SH-SY5Y (cell line): ENCODE data around the gene FAM83G.

Source experiments
- GATA2 ChIP-seq: IDR thresholded peaks from 2 replicates; pipeline ENCODE4 v1.6.1; 2011; ENCODE audit warnings: mild to moderate bottlenecking, low read depth, low read length
- GATA3 ChIP-seq: IDR thresholded peaks from 2 replicates; pipeline ENCODE4 v1.6.1; 2011; ENCODE audit warnings: low read depth, mild to moderate bottlenecking, low read length, moderate library complexity

- TF ChIP-seq GATA3 (no peak), GATA2 (no peak)
Measured at GRCh38 chr17:19015428-19015827, 10.9 kb upstream of the FAM83G start.
